ENCODE measurements around the gene SPR.

SPR gene

DNA sequence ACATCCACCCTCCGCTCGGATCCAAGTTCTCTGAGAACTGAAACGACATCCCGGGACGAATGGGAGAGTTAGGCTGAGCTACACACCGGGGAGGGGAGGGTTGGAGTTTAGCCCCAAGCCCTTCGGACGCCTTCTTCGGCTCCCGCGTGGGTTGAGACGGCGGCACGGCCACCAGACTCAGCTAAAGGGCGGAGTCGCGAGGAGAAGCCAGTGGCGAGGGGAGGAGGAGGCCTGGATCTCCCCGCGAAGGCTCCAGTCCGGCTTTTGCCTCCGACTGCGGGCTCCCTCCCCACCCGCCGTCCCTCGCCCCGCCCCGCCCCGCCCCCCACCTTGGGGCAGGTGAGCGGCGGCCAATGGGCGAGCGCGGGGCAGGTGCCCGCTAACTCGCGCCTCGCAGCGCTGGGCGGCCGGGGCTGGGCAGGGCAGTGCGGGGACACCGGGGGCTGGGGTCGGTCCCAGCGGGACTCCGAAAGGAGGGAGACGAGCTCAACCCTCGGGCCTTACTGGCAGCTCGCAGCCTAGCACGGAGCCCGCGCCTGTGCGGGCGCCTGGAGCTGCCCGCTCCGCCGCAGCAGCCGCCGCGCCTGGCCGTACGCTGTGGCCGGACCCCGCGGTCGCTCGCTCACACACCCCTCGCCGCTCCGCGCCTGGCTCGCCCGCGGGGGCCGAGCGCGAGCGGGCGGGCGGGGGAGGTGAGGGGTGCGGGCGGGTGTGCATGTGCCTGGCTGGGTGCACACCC lies 30.1 kb downstream of the SPR start, which contains the start of gene EMX1:
Gene EMX1, plus strand, starts transcription at position 382 of the 739 bp plus-strand sequence. Its CDS starts 334 bp downstream, at position 716.
- Histone ChIP-seq H3K4me3 (ENCODE audit: low read depth, low read length) (peak within 1 kb of the TSS; percentile 51), H3K27ac (ENCODE audit: extremely low read depth, low read depth, low read length) (peak within 1 kb of the TSS; percentile 14; the same call in 1 of the 2 replicates), H3K9me3 (ENCODE audit: control insufficient read depth, insufficient read depth, low read depth, low read length) (no peaks in the 10 kb centered on the region), H3K36me3 (ENCODE audit: control insufficient read depth in 2 of 2, insufficient read depth in 1 of 2, low read length in 2 of 2) (no peaks in the 10 kb centered on the region), H3K4me1 (ENCODE audit: control insufficient read depth, insufficient read depth, low read length) (no peaks in the 10 kb centered on the region)
- ChIA-PET CTCF (interaction anchor here (0.6 to 3.4 kb wide), 8 partner anchors 17 to 331 kb away, joined by 3 to 20 read pairs (median 4); partner anchors contain the start of gene SPR), POLR2A (interaction anchor here (1.3 to 1.9 kb wide), 4 partner anchors 11 to 31 kb away, joined by 3 to 9 read pairs (median 4); partner anchors contain the start of gene SPR)
- 0 out of 2 replicates have a peak, but pooled peaks have one; percentile 20 for TF ChIP-seq PATZ1 (tag by site-specific recombination; IDR thresholded peaks at IDR 0.05)
- TF ChIP-seq ZNF404 (tag by site-specific recombination; IDR thresholded peaks at IDR 0.05): no peak
- TF ChIP-seq KLF8 (tag by site-specific recombination; IDR thresholded peaks at IDR 0.05): peak; percentile 53; the same call in 1 of the 2 replicates
- TF ChIP-seq SP3 (tag by site-specific recombination; IDR thresholded peaks at IDR 0.05): peak; percentile 55
- TF ChIP-seq, protein P1, sequence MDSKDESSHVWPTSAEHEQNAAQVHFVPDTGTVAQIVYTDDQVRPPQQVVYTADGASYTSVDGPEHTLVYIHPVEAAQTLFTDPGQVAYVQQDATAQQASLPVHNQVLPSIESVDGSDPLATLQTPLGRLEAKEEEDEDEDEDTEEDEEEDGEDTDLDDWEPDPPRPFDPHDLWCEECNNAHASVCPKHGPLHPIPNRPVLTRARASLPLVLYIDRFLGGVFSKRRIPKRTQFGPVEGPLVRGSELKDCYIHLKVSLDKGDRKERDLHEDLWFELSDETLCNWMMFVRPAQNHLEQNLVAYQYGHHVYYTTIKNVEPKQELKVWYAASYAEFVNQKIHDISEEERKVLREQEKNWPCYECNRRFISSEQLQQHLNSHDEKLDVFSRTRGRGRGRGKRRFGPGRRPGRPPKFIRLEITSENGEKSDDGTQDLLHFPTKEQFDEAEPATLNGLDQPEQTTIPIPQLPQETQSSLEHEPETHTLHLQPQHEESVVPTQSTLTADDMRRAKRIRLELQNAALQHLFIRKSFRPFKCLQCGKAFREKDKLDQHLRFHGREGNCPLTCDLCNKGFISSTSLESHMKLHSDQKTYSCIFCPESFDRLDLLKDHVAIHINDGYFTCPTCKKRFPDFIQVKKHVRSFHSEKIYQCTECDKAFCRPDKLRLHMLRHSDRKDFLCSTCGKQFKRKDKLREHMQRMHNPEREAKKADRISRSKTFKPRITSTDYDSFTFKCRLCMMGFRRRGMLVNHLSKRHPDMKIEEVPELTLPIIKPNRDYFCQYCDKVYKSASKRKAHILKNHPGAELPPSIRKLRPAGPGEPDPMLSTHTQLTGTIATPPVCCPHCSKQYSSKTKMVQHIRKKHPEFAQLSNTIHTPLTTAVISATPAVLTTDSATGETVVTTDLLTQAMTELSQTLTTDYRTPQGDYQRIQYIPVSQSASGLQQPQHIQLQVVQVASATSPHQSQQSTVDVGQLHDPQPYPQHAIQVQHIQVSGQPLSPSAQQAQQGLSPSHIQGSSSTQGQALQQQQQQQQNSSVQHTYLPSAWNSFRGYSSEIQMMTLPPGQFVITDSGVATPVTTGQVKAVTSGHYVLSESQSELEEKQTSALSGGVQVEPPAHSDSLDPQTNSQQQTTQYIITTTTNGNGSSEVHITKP (tag by site-specific recombination; IDR thresholded peaks at IDR 0.05): peak; percentile 71
- peak; percentile 41; the same call in 1 of the 2 replicates for TF ChIP-seq ZBTB20 (tag by site-specific recombination; IDR thresholded peaks at IDR 0.05)
- peak; percentile 67 for TF ChIP-seq KLF16 (tag by site-specific recombination; IDR thresholded peaks at IDR 0.05)
- TF ChIP-seq ZBTB8A (tag by site-specific recombination; IDR thresholded peaks at IDR 0.05): peak; percentile 71
- TF ChIP-seq BCL11B (tag by site-specific recombination; IDR thresholded peaks at IDR 0.05; ENCODE audit: low read depth): no peak
- peak; percentile 14; the same call in 1 of the 2 replicates for TF ChIP-seq SP2 (tag by site-specific recombination; IDR thresholded peaks at IDR 0.05)
- TF ChIP-seq, protein P2, sequence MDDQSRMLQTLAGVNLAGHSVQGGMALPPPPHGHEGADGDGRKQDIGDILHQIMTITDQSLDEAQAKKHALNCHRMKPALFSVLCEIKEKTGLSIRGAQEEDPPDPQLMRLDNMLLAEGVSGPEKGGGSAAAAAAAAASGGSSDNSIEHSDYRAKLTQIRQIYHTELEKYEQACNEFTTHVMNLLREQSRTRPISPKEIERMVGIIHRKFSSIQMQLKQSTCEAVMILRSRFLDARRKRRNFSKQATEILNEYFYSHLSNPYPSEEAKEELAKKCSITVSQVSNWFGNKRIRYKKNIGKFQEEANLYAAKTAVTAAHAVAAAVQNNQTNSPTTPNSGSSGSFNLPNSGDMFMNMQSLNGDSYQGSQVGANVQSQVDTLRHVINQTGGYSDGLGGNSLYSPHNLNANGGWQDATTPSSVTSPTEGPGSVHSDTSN (CRISPR knock-in tag; IDR thresholded peaks at IDR 0.05): 0 out of 2 replicates have a peak, but pooled peaks have one; percentile 21
- TF ChIP-seq HOXA7 (CRISPR knock-in tag; IDR thresholded peaks at IDR 0.05; ENCODE audit: borderline replicate concordance): no peak
- TF ChIP-seq KLF1 (tag by site-specific recombination; IDR thresholded peaks at IDR 0.05): peak; percentile 28; the same call in 1 of the 2 replicates
- TF ChIP-seq, protein P3, sequence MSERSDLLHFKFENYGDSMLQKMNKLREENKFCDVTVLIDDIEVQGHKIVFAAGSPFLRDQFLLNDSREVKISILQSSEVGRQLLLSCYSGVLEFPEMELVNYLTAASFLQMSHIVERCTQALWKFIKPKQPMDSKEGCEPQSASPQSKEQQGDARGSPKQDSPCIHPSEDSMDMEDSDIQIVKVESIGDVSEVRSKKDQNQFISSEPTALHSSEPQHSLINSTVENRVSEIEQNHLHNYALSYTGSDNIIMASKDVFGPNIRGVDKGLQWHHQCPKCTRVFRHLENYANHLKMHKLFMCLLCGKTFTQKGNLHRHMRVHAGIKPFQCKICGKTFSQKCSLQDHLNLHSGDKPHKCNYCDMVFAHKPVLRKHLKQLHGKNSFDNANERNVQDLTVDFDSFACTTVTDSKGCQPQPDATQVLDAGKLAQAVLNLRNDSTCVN (tag by site-specific recombination; optimal IDR thresholded peaks at IDR 0.05): peak; percentile 36

Data from HEK293 (cell line).